Large intestine (tissue), 3 donors: ENCODE data around the gene COL23A1. TPM values are rescaled to one million over a fixed set of nuclear protein-coding genes. Genes with fewer than 3 reads are reported as not detected.
"Not testable (repeated sequence)": the region's sequence is repeated elsewhere in the genome, so short reads cannot be mapped to it uniquely, and the experiment has no call there.

Source experiments
- DNase-seq, 2 donors: peaks; one replicate each; pipeline versions ENCODE4 v3.0.0 to v3.0.0-alpha.2; 2013
- H3K27ac ChIP-seq: one replicate; pipeline ENCODE4 v1.5.1; 2013; ENCODE audit warnings: low read length
- H3K27me3 ChIP-seq: 2 replicates; pipeline ENCODE4 v1.6.1; 2013; ENCODE audit warnings: low read length; ENCODE audit not compliant: control insufficient read depth, insufficient read depth
- H3K36me3 ChIP-seq: 2 replicates; pipeline ENCODE4 v1.6.1; 2013; ENCODE audit warnings: low read length; ENCODE audit not compliant: control insufficient read depth, insufficient read depth
- H3K4me1 ChIP-seq: one replicate; pipeline ENCODE4 v1.6.1; 2013; ENCODE audit warnings: low read length; ENCODE audit not compliant: control insufficient read depth, insufficient read depth
- H3K4me3 ChIP-seq: one replicate; pipeline ENCODE4 v1.5.1; 2013; ENCODE audit warnings: low read length
- H3K9me3 ChIP-seq: one replicate; pipeline ENCODE4 v1.6.1; 2013; ENCODE audit warnings: mild to moderate bottlenecking, low read depth, low read length, moderate library complexity; ENCODE audit not compliant: control insufficient read depth
- WGBS: methylation state at CpG from one replicate; pipeline ENCODE4 v1.1.5; 2013; ENCODE audit warnings: low lambda C conversion rate; ENCODE audit not compliant: insufficient coverage; 5-methylcytosine and 5-hydroxymethylcytosine counted together
- polyA plus RNA-seq: library from polyadenylated mRNA; unstranded; fragments of 120-200 nt; gene quantifications from one replicate; pipeline ENCODE4 v1.2.1, GENCODE V29; 2013

Gene COL23A1
- polyA plus RNA-seq, 1 donor: 8.9 TPM

GRCh38 chr5:178257650-178258049, 332.5 kb downstream of the COL23A1 start:
- Histone ChIP-seq H3K4me3 (no peak overlapping the region), H3K36me3 (no peaks in the 10 kb centered on the region), H3K9me3 (no peaks in the 10 kb centered on the region), H3K4me1 (no peaks in the 10 kb centered on the region), H3K27ac (no peak overlapping the region), H3K27me3 (no peaks in the 10 kb centered on the region)
- DNase-seq: no peak
- no CpG with 5 or more reads among the region's 4 CpGs for WGBS

- Histone ChIP-seq H3K27ac (no peak overlapping the region), H3K27me3 (no peaks in the 10 kb centered on the region), H3K4me1 (no peaks in the 10 kb centered on the region), H3K4me3 (no peak overlapping the region), H3K36me3 (no peaks in the 10 kb centered on the region), H3K9me3 (no peaks in the 10 kb centered on the region)
- WGBS: no CpG with 5 or more reads among the region's 19 CpGs
- DNase-seq: no peak
Measured at GRCh38 chr5:178256746-178257145, 333.4 kb downstream of the COL23A1 start.

DNA sequence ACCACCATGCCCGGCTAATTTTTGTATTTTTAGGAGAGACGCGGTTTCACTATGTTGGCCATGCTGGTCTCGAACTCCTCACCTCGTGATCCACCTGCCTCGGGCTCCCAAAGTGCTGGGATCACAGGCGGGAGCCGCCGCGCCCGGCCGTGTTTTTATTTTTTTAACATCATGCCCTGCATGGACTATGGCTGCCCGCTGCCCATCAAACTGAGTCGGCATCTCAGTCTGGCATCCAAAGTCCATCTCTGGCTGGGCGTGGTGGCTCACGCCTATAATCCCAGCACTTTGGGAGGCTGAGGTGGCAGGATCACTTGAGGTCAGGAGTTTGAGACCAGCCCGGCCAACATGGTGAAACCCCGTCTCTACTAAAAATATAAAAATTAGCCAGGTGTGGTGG, 336.6 kb downstream of the COL23A1 start:
- H3K36me3 ChIP-seq, H3K9me3 ChIP-seq, H3K4me3 ChIP-seq, DNase-seq, H3K4me1 ChIP-seq, H3K27me3 ChIP-seq, H3K27ac ChIP-seq: not testable (repeated sequence)
- WGBS: no CpG with 5 or more reads among the region's 18 CpGs

- no CpG with 5 or more reads among the region's 8 CpGs for WGBS
- H3K27me3 ChIP-seq: no peaks in the 10 kb centered on the region
- no peak overlapping the region for H3K27ac ChIP-seq
- no peaks in the 10 kb centered on the region for H3K36me3 ChIP-seq
- no peaks in the 10 kb centered on the region for H3K4me1 ChIP-seq
- no peak overlapping the region for H3K4me3 ChIP-seq
- H3K9me3 ChIP-seq: no peaks in the 10 kb centered on the region
- DNase-seq: no peak
Measured at GRCh38 chr5:178252258-178252657, 337.9 kb downstream of the COL23A1 start.

DNA sequence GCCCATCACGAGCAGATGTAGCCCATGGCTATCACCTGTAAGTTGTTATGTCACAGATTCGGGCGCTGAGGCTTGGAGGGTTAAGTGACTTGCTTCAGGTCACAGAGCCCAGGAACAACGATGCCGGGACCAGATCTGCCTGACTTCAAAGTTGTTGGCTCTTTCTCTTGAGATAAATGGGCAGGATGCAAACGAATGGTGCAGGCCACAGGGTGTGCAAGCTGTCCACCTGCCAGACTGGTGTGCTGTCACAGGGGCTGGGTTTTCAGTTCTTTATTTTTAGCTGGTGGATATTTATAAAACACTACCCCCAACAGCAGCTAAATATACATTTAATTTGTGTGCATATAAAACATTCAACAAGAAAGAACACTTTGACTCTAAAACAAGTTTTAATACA, 339.9 kb downstream of the COL23A1 start:
- Histone ChIP-seq H3K36me3 (no peaks in the 10 kb centered on the region), H3K4me3 (no peak overlapping the region), H3K27ac (no peak overlapping the region), H3K27me3 (no peaks in the 10 kb centered on the region), H3K4me1 (no peaks in the 10 kb centered on the region), H3K9me3 (no peaks in the 10 kb centered on the region)
- no CpG with 5 or more reads among the region's 6 CpGs for WGBS
- no peak for DNase-seq

DNA sequence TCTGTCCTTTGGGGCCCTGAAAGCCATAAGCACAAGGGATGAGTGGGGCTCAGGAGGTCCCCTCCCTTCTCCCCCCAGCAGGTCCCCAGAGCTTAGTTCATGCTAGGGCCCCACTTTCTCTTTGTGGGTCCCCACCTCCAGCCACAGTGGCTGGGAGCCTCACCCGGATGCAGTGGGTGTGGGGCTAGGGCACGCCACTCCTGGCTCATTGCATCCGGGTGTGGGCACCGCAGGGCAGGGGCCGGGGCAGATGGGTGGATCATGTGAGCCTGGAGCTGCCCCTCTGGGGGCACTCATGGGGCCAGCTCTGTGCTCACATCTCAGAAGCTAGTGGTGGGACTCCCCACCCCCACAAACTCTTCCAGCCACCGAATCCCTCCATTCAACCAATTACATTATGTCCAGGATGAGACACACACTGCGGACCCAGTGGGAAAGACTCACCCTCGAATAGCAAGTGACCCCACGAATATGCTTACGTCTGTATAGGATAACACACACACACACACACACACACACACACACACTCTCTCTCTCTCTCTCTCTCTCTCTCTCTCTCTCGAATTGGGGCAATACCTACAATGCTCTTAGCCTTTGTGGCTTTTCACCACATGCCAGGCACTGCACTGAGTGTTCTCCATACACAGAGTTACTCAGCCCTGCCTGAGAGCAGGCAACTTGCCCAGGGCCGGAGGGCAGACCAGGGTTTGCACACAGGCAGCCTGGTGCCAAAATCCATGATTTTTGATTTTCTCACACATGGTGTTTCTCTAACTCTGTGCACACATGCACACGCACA, 340.8 kb downstream of the COL23A1 start:
- Histone ChIP-seq H3K27ac (no peak overlapping the region), H3K27me3 (no peaks in the 10 kb centered on the region), H3K4me3 (no peak overlapping the region), H3K36me3 (no peaks in the 10 kb centered on the region), H3K4me1 (no peaks in the 10 kb centered on the region), H3K9me3 (no peaks in the 10 kb centered on the region)
- no peak for DNase-seq
- WGBS: no CpG with 5 or more reads among the region's 13 CpGs

GRCh38 chr5:178248750-178249149, 341.4 kb downstream of the COL23A1 start:
- H3K4me3 ChIP-seq: no peak overlapping the region
- no CpG with 5 or more reads among the region's 18 CpGs for WGBS
- no peaks in the 10 kb centered on the region for H3K27me3 ChIP-seq
- no peaks in the 10 kb centered on the region for H3K36me3 ChIP-seq
- no peaks in the 10 kb centered on the region for H3K9me3 ChIP-seq
- no peak overlapping the region for H3K27ac ChIP-seq
- DNase-seq: no peak
- no peaks in the 10 kb centered on the region for H3K4me1 ChIP-seq

- Histone ChIP-seq H3K9me3 (no peaks in the 10 kb centered on the region), H3K27ac (no peak overlapping the region), H3K4me3 (no peak overlapping the region), H3K4me1 (no peaks in the 10 kb centered on the region), H3K27me3 (no peaks in the 10 kb centered on the region), H3K36me3 (no peaks in the 10 kb centered on the region)
- WGBS: no CpG with 5 or more reads among the region's 24 CpGs
- DNase-seq: no peak
Measured at GRCh38 chr5:178247481-178248456, 342.4 kb downstream of the COL23A1 start.

GRCh38 chr5:178246624-178247279, 343.4 kb downstream of the COL23A1 start:
- H3K4me3 ChIP-seq: no peak overlapping the region
- WGBS: no CpG with 5 or more reads among the region's 15 CpGs

DNA sequence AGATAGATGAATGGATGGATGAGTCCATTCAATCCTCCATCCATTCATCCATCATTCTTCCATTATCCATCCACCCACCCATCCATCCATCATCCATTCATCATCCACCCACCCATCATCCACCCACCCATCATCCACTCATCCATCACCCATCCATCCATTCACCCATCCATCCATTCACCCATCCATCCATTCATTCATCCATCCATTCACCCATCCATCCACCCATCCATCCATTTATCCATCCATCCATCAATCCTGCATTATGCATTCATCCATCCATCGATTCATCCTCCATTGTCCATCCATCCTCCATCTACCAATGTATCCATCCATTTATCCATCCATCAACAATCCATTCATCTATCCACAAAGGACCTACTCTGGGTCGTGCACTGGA, 344.8 kb downstream of the COL23A1 start:
- no peak for DNase-seq
- no peak overlapping the region for H3K27ac ChIP-seq
- H3K4me3 ChIP-seq: no peak overlapping the region

More at GRCh38 chr5:178246624-178247279, 343.4 kb downstream of the COL23A1 start:
- Histone ChIP-seq H3K27me3 (no peaks in the 10 kb centered on the region), H3K36me3 (no peaks in the 10 kb centered on the region), H3K9me3 (no peaks in the 10 kb centered on the region), H3K4me1 (no peaks in the 10 kb centered on the region), H3K27ac (no peak overlapping the region)
- no peak for DNase-seq

More for the DNA sequence above, 344.8 kb downstream of the COL23A1 start:
- WGBS: no CpG with 5 or more reads among the region's 2 CpGs
- Histone ChIP-seq H3K4me1 (no peaks in the 10 kb centered on the region), H3K9me3 (no peaks in the 10 kb centered on the region), H3K36me3 (no peaks in the 10 kb centered on the region), H3K27me3 (no peaks in the 10 kb centered on the region)
